ENCODE data around the gene CBY2.

GRCh38 chr13:45696610-45697226 lies 5.4 kb upstream of the CBY2 start:
- TF ChIP-seq, protein P1, sequence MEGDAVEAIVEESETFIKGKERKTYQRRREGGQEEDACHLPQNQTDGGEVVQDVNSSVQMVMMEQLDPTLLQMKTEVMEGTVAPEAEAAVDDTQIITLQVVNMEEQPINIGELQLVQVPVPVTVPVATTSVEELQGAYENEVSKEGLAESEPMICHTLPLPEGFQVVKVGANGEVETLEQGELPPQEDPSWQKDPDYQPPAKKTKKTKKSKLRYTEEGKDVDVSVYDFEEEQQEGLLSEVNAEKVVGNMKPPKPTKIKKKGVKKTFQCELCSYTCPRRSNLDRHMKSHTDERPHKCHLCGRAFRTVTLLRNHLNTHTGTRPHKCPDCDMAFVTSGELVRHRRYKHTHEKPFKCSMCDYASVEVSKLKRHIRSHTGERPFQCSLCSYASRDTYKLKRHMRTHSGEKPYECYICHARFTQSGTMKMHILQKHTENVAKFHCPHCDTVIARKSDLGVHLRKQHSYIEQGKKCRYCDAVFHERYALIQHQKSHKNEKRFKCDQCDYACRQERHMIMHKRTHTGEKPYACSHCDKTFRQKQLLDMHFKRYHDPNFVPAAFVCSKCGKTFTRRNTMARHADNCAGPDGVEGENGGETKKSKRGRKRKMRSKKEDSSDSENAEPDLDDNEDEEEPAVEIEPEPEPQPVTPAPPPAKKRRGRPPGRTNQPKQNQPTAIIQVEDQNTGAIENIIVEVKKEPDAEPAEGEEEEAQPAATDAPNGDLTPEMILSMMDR (IDR thresholded peaks at IDR 0.05; ENCODE audit: poor library complexity, severe bottlenecking): no peak
- TF ChIP-seq EP300 (conservative IDR thresholded peaks at IDR 0.05; ENCODE audit: poor library complexity, severe bottlenecking): no peak

All from neural cell (in vitro differentiated cells).